HG02571 (cell line): ENCODE data around the gene CD101.

Experiments used
- ATAC-seq: cut with Tn5 transposase; IDR thresholded peaks from one replicate; pipeline ENCODE4 v1.9.1; 2021; ENCODE audit warnings: mild to moderate bottlenecking, moderate library complexity; ENCODE audit not compliant: unreplicated experiment

The CD101 gene

GRCh38 chr1:117015724-117016123, 14.2 kb downstream of the CD101 start:
- ATAC-seq = no peak

GRCh38 chr1:117017062-117017461, 15.5 kb downstream of the CD101 start:
- no peak for ATAC-seq

GRCh38 chr1:117017648-117018047, 16.1 kb downstream of the CD101 start:
- peak; percentile 70 for ATAC-seq

- ATAC-seq = no peak
These were observed 19.1 kb downstream of the CD101 start for GRCh38 chr1:117020526-117021156.

- ATAC-seq = no peak
These were observed 20.6 kb downstream of the CD101 start for GRCh38 chr1:117022114-117022513.

- no peak for ATAC-seq
These were observed 24.0 kb downstream of the CD101 start for GRCh38 chr1:117025568-117025967.

- ATAC-seq = no peak
These were observed 24.8 kb downstream of the CD101 start for GRCh38 chr1:117026361-117026760.

- ATAC-seq = no peak
These were observed 28.1 kb downstream of the CD101 start for GRCh38 chr1:117029685-117030084.

GRCh38 chr1:117030271-117030877, 28.8 kb downstream of the CD101 start:
- no peak for ATAC-seq

- ATAC-seq = no peak
These were observed 30.7 kb downstream of the CD101 start for GRCh38 chr1:117032266-117032665.

- ATAC-seq = no peak
These were observed 31.4 kb downstream of the CD101 start for GRCh38 chr1:117032681-117033539.

- no peak for ATAC-seq
These were observed 32.2 kb downstream of the CD101 start for GRCh38 chr1:117033772-117034171.

- ATAC-seq = no peak
These were observed 33.3 kb downstream of the CD101 start for GRCh38 chr1:117034791-117035290.

GRCh38 chr1:117036018-117036461, 34.5 kb downstream of the CD101 start:
- ATAC-seq = no peak

GRCh38 chr1:117037802-117038201, 36.2 kb downstream of the CD101 start:
- no peak for ATAC-seq

- ATAC-seq = no peak
These were observed 36.7 kb downstream of the CD101 start for GRCh38 chr1:117038236-117038635.

- ATAC-seq = no peak
These were observed 42.7 kb downstream of the CD101 start for GRCh38 chr1:117044217-117044616.

GRCh38 chr1:117045644-117046043, 44.1 kb downstream of the CD101 start:
- no peak for ATAC-seq

- no peak for ATAC-seq
These were observed 45.2 kb downstream of the CD101 start for GRCh38 chr1:117046781-117047180.

GRCh38 chr1:117047271-117047670, 45.7 kb downstream of the CD101 start:
- ATAC-seq = no peak

- no peak for ATAC-seq
These were observed 48.3 kb downstream of the CD101 start for GRCh38 chr1:117049857-117050256.
